Small intestine (tissue), 7 donors: Measurements from ENCODE around the gene DAAM1. TPM values are rescaled to one million over a fixed set of nuclear protein-coding genes. Genes with fewer than 3 reads are reported as not detected.

Experiments used
- DNase-seq, 2 donors: peaks; one replicate each; pipeline versions ENCODE4 v3.0.0 to v3.0.0-alpha.2; 2013
- FAIRE-seq: peaks from 2 replicates; lab custom pipeline; 2012; peaks lifted over from hg19 to GRCh38; lab: Jason Lieb, UNC
- H3K27ac ChIP-seq, 3 donors: one replicate each; pipeline ENCODE4 v1.5.1; 2013; ENCODE audit warnings: low read length in 2 of 3, mild to moderate bottlenecking in 2 of 3, control low read depth in 1 of 3, inconsistent platforms in 1 of 3, low read depth in 1 of 3, moderate library complexity in 1 of 3
- H3K27me3 ChIP-seq, 3 donors: one replicate each; pipeline ENCODE4 v1.6.1; 2013; ENCODE audit warnings: low read length in 3 of 3, inconsistent platforms in 1 of 3; ENCODE audit not compliant: control insufficient read depth in 3 of 3, insufficient read depth in 3 of 3
- H3K36me3 ChIP-seq, 3 donors: one replicate each; pipeline ENCODE4 v1.6.1; 2013; ENCODE audit warnings: low read length in 3 of 3, inconsistent platforms in 1 of 3, low read depth in 1 of 3, mild to moderate bottlenecking in 1 of 3, moderate library complexity in 1 of 3; ENCODE audit not compliant: control insufficient read depth in 3 of 3, insufficient read depth in 2 of 3
- H3K4me1 ChIP-seq, 3 donors: one replicate each; pipeline ENCODE4 v1.6.1; 2013; ENCODE audit warnings: low read length in 2 of 3, inconsistent platforms in 1 of 3, low read depth in 1 of 3, mild to moderate bottlenecking in 1 of 3, moderate library complexity in 1 of 3; ENCODE audit not compliant: control insufficient read depth in 3 of 3, insufficient read depth in 2 of 3
- H3K4me3 ChIP-seq, 3 donors: one replicate each; pipeline ENCODE4 v1.5.1; 2013; ENCODE audit warnings: low read length in 3 of 3, control low read depth in 1 of 3, inconsistent platforms in 1 of 3, low read depth in 1 of 3, mild to moderate bottlenecking in 1 of 3, moderate library complexity in 1 of 3
- H3K9me3 ChIP-seq, 2 donors: one replicate each; pipeline ENCODE4 v1.6.1; 2013; ENCODE audit warnings: low read depth in 1 of 2, low read length in 1 of 2; ENCODE audit not compliant: control insufficient read depth in 2 of 2, insufficient read depth in 1 of 2
- WGBS, 3 donors: extraction: QIAGEN DNeasy Blood & Tissue Kit; methylation state at CpG; one replicate each; pipeline ENCODE4 v1.1.7; 2013; 5-methylcytosine and 5-hydroxymethylcytosine counted together
- polyA plus RNA-seq, 4 donors: library from polyadenylated mRNA; stranded (reverse) in 3 of 4; unstranded in 1 of 4; fragments of 200-250 nt in 3 of 4; fragments of 120-200 nt in 1 of 4; gene quantifications; one replicate each; pipeline versions ENCODE4 v1.2.1 to v1.2.3, GENCODE V29; 2013
- donor health status: healthy with polysubstance abuse.
- donor health status: control.
- donor health status: control.
- donor health status: Bipolar disorder and iron deficiency.
- donor health status: healthy.

DAAM1 gene
- polyA plus RNA-seq, 4 donors: 5.4 to 34.0 (median 11.9) TPM

DNA sequence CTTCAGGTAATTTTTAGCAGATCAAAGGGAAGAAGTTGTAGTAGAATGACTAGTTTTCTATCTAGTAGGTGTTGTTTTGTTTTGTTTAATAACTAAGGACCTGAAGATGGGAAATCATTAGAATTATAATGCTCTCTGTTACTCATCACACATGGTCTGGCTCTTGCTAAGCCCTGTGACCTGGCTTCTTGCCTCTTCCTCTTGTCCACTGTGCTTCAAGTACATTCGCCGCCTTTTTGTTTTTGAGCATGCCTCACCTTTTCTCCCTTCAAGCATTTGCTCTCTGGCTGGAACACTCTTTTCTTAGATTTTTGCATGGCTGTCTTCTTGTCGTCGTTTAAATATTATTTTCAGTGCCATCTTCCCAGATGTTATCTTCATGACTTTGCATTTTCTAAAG, 47.7 kb downstream of the DAAM1 start:
- no peak for FAIRE-seq
- Histone ChIP-seq H3K4me3 (no peak overlapping the region), H3K9me3 (no peaks in the 10 kb centered on the region), H3K4me1 (peaks cover 2 to 10% (median 3%) of the 10 kb centered on the region in 3 donors), H3K36me3 (no peaks in the 10 kb centered on the region), H3K27ac (no peak overlapping the region), H3K27me3 (no peaks in the 10 kb centered on the region)
- WGBS, 3 donors: 74 to 93% (median 87%) methylated on average over 4 of the region's 4 CpGs
- DNase-seq: no peak

GRCh38 chr14:59238216-59238615, 49.7 kb downstream of the DAAM1 start:
- FAIRE-seq: no peak

GRCh38 chr14:59239022-59239421, 50.6 kb downstream of the DAAM1 start:
- no peaks in the 10 kb centered on the region for H3K36me3 ChIP-seq
- no peaks in the 10 kb centered on the region for H3K9me3 ChIP-seq
- DNase-seq (peak in 1 of 2 donors; percentile 41), FAIRE-seq (no peak)
- H3K4me1 ChIP-seq: peaks cover 3 to 10% (median 6%) of the 10 kb centered on the region in 3 donors
- no peak overlapping the region for H3K4me3 ChIP-seq
- H3K27me3 ChIP-seq: no peaks in the 10 kb centered on the region
- H3K27ac ChIP-seq: no peak overlapping the region

More at GRCh38 chr14:59238216-59238615, 49.7 kb downstream of the DAAM1 start:
- H3K4me1 ChIP-seq: peaks cover 3 to 10% (median 3%) of the 10 kb centered on the region in 3 donors
- WGBS, 3 donors: 53 to 66% (median 56%) methylated on average over 5 of the region's 5 CpGs
- H3K36me3 ChIP-seq: no peaks in the 10 kb centered on the region
- H3K9me3 ChIP-seq: no peaks in the 10 kb centered on the region
- H3K27ac ChIP-seq: no peak overlapping the region
- no peaks in the 10 kb centered on the region for H3K27me3 ChIP-seq
- no peak for DNase-seq
- no peak overlapping the region for H3K4me3 ChIP-seq

DNA sequence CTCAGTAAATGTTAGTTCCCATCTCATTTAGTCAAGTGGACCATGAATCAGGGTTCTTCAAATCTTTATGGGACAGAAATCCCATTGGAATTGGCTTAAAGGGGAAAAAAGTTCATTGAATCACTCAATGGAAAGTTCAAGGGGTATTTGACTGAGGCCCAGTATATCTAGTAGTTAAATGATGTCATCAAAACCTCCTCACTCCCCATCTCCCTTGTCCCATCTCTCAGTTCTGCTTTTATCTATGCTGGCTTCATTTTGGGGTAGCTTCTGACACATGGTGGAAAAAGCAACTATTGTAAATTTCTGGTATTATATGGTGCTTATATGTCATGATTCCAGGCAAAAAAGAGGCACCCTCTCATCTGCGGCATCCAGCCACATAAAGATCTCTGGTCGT, 51.9 kb downstream of the DAAM1 start:
- H3K4me1 ChIP-seq: peaks cover 3 to 10% (median 6%) of the 10 kb centered on the region in 3 donors
- H3K27ac ChIP-seq: no peak overlapping the region
- WGBS, 3 donors: 97 to 98% (median 98%) methylated on average over 2 of the region's 2 CpGs
- H3K4me3 ChIP-seq: no peak overlapping the region
- no peak for FAIRE-seq
- H3K36me3 ChIP-seq: no peaks in the 10 kb centered on the region
- no peaks in the 10 kb centered on the region for H3K9me3 ChIP-seq
- no peaks in the 10 kb centered on the region for H3K27me3 ChIP-seq
- DNase-seq: no peak

DNA sequence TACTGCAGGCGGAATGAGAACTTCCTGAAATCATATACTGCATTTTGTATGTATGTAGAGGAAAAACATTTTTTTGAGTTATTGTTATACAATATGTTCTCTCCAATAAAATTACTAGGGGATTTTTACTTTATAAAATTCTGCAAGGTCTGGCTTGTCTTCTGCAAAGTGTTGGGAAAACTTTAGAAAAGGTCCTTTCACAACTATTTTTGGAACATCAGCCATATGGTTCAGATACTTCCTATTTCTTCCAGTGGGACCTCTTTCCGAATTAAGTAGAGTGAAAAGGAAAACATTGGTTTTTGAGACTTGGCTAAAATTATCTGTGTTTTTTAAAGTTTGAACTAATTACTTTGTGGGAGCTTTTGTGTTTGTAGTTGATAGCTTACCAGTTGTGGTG, 52.7 kb downstream of the DAAM1 start:
- no peaks in the 10 kb centered on the region for H3K36me3 ChIP-seq
- no peak overlapping the region for H3K4me3 ChIP-seq
- H3K9me3 ChIP-seq: no peaks in the 10 kb centered on the region
- WGBS, 3 donors: 56 to 97% (median 89%) methylated on average over 2 of the region's 2 CpGs
- DNase-seq: no peak
- no peaks in the 10 kb centered on the region for H3K27me3 ChIP-seq
- H3K4me1 ChIP-seq: peaks cover 3 to 10% (median 6%) of the 10 kb centered on the region in 3 donors
- no peak overlapping the region for H3K27ac ChIP-seq
- FAIRE-seq: no peak

- DNase-seq: peak in 1 of 2 donors; percentile 11
- 82 to 88% (median 85%) methylated on average over 1 of the region's 1 CpG for WGBS, 3 donors
- no peaks in the 10 kb centered on the region for H3K36me3 ChIP-seq
- no peaks in the 10 kb centered on the region for H3K27me3 ChIP-seq
- peaks cover 0 to 9% (median 6%) of the 10 kb centered on the region in 3 donors for H3K4me1 ChIP-seq
- H3K4me3 ChIP-seq: no peak overlapping the region
- no peak overlapping the region for H3K27ac ChIP-seq
- no peaks in the 10 kb centered on the region for H3K9me3 ChIP-seq
- no peak for FAIRE-seq
Observed at GRCh38 chr14:59243174-59243573, 54.7 kb downstream of the DAAM1 start.

DNA sequence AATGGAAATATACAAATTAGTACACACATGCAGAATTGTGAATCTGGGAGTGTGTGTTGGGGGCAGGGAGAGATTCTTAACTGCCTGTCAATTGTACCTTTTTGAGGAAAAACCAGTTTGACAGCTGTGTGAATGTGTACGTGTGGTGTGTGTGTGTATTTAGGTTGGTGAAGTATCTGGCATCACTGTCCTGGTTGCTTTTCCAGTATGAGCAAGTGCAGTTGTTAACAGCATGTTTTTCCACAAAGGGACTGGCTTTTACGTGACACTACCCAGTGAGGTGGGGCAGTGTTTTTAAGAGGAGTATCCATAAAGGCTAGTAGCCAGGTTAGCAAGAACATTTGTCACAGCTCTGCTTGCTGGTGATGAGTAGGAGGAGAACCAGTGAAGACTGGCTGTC, 56.1 kb downstream of the DAAM1 start:
- Histone ChIP-seq H3K36me3 (no peaks in the 10 kb centered on the region), H3K27me3 (no peaks in the 10 kb centered on the region), H3K27ac (no peak overlapping the region), H3K4me1 (peaks cover 0 to 5% (median 0%) of the 10 kb centered on the region in 3 donors), H3K9me3 (no peaks in the 10 kb centered on the region), H3K4me3 (no peak overlapping the region)
- FAIRE-seq (no peak), DNase-seq (peak in 1 of 2 donors; percentile 16)
- 59 to 72% (median 71%) methylated on average over 2 of the region's 2 CpGs for WGBS, 3 donors

- Histone ChIP-seq H3K4me3 (no peak overlapping the region), H3K9me3 (no peaks in the 10 kb centered on the region), H3K4me1 (peaks cover 0 to 5% (median 0%) of the 10 kb centered on the region in 3 donors), H3K27me3 (no peaks in the 10 kb centered on the region), H3K36me3 (no peaks in the 10 kb centered on the region), H3K27ac (no peak overlapping the region)
- FAIRE-seq (no peak), DNase-seq (no peak)
- WGBS, 3 donors: 63 to 78% (median 76%) methylated on average over 1 of the region's 1 CpG
Observed at GRCh38 chr14:59245809-59246295, 57.4 kb downstream of the DAAM1 start.

DNA sequence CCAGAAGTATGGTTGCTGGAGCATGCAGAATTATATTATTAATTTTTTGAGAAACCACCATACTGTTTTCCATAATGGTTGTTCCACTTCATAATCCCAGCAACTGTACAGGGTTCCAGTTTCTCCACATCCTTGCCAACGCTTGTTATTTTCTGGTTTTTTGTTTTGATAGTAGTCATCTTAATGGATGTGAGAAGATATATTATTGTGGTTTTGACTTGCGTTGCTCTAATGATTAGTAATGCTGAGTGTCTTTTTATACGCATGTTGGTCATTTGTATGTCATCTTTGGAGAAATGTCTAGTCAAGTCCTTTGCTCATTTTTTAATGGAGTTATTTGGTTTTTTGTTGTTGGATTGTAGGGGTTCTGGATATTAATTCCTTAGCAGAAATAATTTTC, 58.1 kb downstream of the DAAM1 start:
- Histone ChIP-seq H3K27ac (no peak overlapping the region), H3K4me3 (no peak overlapping the region), H3K27me3 (no peaks in the 10 kb centered on the region), H3K9me3 (no peaks in the 10 kb centered on the region), H3K36me3 (no peaks in the 10 kb centered on the region), H3K4me1 (peaks cover 0 to 5% (median 0%) of the 10 kb centered on the region in 3 donors)
- DNase-seq: no peak
- no peak for FAIRE-seq
- WGBS, 3 donors: 86 to 93% (median 90%) methylated on average over 3 of the region's 3 CpGs
